OCI-LY7 (cell line): ENCODE measurements around the gene ATP1B3. TPM values are rescaled to one million over a fixed set of nuclear protein-coding genes. Genes with fewer than 3 reads are reported as not detected.
A peak's percentile ranks its signal among the peaks of the same experiment; 100 is the strongest.

ENCODE experiments used
- BruUV-seq: library from RNA; stranded (reverse); fragments of 400-500 nt; replicated peaks from 2 replicates; lab custom pipeline; 2021; lab: Mats Ljungman, UMichigan
- CTCF ChIA-PET: fragments of 300-600 bp; sonication (Branson Sonifier 250); formaldehyde crosslinking; loops from one replicate; lab custom pipeline; 2022; ENCODE audit warnings: antibody characterized with exemption; ENCODE audit not compliant: unreplicated experiment; lab: Charles Lee
- POLR2A ChIA-PET: fragments of 300-600 bp; sonication (Branson Sonifier 250); formaldehyde crosslinking; loops from one replicate; lab custom pipeline; 2022; ENCODE audit warnings: antibody characterized with exemption; lab: Charles Lee
- DNase-seq: peaks from one replicate; pipeline ENCODE4 v3.0.0-alpha.2; 2015; ENCODE audit warnings: low spot score
- H2AFZ ChIP-seq: fragments of 200-600 bp; sonication (generic), shearing (Covaris generic); 2 replicates; pipeline ENCODE4 v1.6.1; 2014; ENCODE audit warnings: mild to moderate bottlenecking, antibody characterized with exemption, low read length, moderate library complexity
- H3K27ac ChIP-seq: fragments of 200-600 bp; sonication (generic); 2 replicates; pipeline ENCODE4 v1.5.1; 2014; ENCODE audit warnings: mixed run types, low read depth, mild to moderate bottlenecking, moderate library complexity, low read length, inconsistent platforms; ENCODE audit not compliant: poor library complexity, severe bottlenecking
- H3K36me3 ChIP-seq: fragments of 200-600 bp; sonication (generic); 2 replicates; pipeline ENCODE4 v1.6.1; 2014; ENCODE audit warnings: mild to moderate bottlenecking, antibody characterized with exemption, low read length, moderate library complexity, mixed read lengths; ENCODE audit not compliant: insufficient read depth
- H3K4me1 ChIP-seq: fragments of 200-600 bp; sonication (generic); 2 replicates; pipeline ENCODE4 v1.5.1; 2014; ENCODE audit warnings: mild to moderate bottlenecking, low read length; ENCODE audit not compliant: insufficient read depth, poor library complexity, severe bottlenecking
- H3K4me2 ChIP-seq: fragments of 200-600 bp; sonication (generic); 2 replicates; pipeline ENCODE4 v1.6.1; 2014; ENCODE audit warnings: mild to moderate bottlenecking, low read length
- H3K4me3 ChIP-seq: fragments of 200-600 bp; sonication (generic); 2 replicates; pipeline ENCODE4 v1.5.1; 2014; ENCODE audit warnings: mild to moderate bottlenecking, low read depth, low read length; ENCODE audit not compliant: poor library complexity, severe bottlenecking
- H3K79me2 ChIP-seq: fragments of 200-600 bp; sonication (generic); 2 replicates; pipeline ENCODE4 v1.6.1; 2016; ENCODE audit warnings: low read depth, mild to moderate bottlenecking, low read length, moderate library complexity, mixed read lengths; ENCODE audit not compliant: insufficient read depth
- H3K9me2 ChIP-seq: fragments of 200-600 bp; sonication (generic); 2 replicates; pipeline ENCODE4 v1.6.1; 2016; ENCODE audit warnings: mild to moderate bottlenecking, low read length, mixed read lengths; ENCODE audit not compliant: insufficient read depth
- H3K9me3 ChIP-seq: fragments of 200-600 bp; sonication (generic); 2 replicates; pipeline ENCODE4 v1.6.1; 2014; ENCODE audit warnings: mild to moderate bottlenecking, mixed run types, low read length, mixed read lengths
- H4K20me1 ChIP-seq: fragments of 200-600 bp; sonication (generic); 2 replicates; pipeline ENCODE4 v1.6.1; 2014; ENCODE audit warnings: mild to moderate bottlenecking, antibody characterized with exemption, low read length, moderate library complexity, mixed read lengths; ENCODE audit not compliant: insufficient read depth
- EZH2phosphoT487 ChIP-seq: fragments of 200-600 bp; sonication (generic); IDR thresholded peaks from 2 replicates; pipeline ENCODE4 v1.6.1; 2018; ENCODE audit warnings: low read depth, borderline replicate concordance, mild to moderate bottlenecking, mixed run types, antibody characterized with exemption, low read length, moderate library complexity, mixed read lengths
- intact Hi-C: fragments of 100-400 bp; cut with micrococcal nuclease; formaldehyde crosslinking; loops from one replicate; pipeline ENCODE4 v1.10.0; 2022; ENCODE audit not compliant: unreplicated experiment
- total RNA-seq, 2 experiments: library from RNA; depleted of rRNA in 1 of 2; stranded (reverse); fragments of >200 nt in 1 of 2; shearing (Covaris generic) in 1 of 2; gene quantifications; 2 replicates each; pipeline ENCODE4 v1.2.3, GENCODE V29; 2014 to 2022
- TF ChIP-seq, protein P1 (sequence below): fragments of 200-600 bp; sonication (generic); conservative IDR thresholded peaks from 2 replicates; pipeline ENCODE4 v1.5.1; 2014; ENCODE audit warnings: mild to moderate bottlenecking, antibody characterized with exemption, low read length, moderate library complexity, mixed read lengths

Gene ATP1B3
- total RNA-seq, 2 experiments from 2014 or later = 53.8 to 133 TPM

DNA sequence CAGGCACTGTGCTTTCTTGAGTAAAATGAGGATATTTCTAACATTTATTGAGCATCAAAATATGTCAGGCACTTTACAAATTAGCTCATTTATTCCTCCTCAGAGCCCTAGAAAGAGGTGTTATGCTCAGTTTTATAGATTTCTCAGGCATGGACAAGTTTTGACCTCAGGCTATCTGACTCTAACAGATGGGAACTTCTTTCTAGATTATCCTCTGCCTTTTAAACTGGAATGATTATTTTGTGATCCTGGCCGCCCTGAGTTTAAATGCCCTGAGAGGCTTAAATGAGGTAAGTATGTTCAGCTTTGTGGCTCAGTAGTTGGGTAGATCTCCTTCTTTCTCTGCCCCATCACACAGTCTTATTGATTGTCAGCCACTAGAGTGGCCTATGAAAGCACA is 32.3 kb upstream of the ATP1B3 start:
- no peak overlapping the region for H3K4me2 ChIP-seq
- CTCF ChIA-PET = no interaction called here
- BruUV-seq = no TSS peak

DNA sequence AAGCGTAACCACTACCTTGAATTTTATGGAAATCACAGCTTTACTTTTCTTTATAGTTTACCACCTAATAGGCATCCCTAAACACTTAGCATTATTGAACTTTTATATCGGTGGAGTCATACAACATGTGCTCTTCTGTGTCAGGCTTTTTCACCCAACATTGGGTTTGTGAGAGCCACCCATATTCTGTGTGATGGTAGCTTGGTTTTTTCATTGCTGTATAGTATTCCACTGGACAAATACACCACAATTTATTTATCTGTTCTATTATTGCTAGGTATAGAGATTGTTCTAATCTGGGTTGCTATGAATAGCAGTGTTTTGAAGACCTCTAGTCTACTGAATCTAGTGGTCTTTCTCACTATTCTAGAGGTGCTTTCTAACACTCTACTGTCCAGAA is 31.6 kb upstream of the ATP1B3 start:
- Histone ChIP-seq H3K79me2 (no peaks in the 10 kb centered on the region), H3K27ac (no peak overlapping the region), H3K4me3 (no peak overlapping the region), H4K20me1 (no peaks in the 10 kb centered on the region), H2AFZ (no peak overlapping the region), H3K9me3 (no peaks in the 10 kb centered on the region), H3K36me3 (no peaks in the 10 kb centered on the region), H3K4me2 (no peak overlapping the region), H3K4me1 (no peaks in the 10 kb centered on the region), H3K9me2 (no peaks in the 10 kb centered on the region)
- DNase-seq = no peak
- no TSS peak for BruUV-seq
- intact Hi-C loops = no loop called here
- no peak for TF ChIP-seq EZH2phosphoT487
- TF ChIP-seq, protein P1, sequence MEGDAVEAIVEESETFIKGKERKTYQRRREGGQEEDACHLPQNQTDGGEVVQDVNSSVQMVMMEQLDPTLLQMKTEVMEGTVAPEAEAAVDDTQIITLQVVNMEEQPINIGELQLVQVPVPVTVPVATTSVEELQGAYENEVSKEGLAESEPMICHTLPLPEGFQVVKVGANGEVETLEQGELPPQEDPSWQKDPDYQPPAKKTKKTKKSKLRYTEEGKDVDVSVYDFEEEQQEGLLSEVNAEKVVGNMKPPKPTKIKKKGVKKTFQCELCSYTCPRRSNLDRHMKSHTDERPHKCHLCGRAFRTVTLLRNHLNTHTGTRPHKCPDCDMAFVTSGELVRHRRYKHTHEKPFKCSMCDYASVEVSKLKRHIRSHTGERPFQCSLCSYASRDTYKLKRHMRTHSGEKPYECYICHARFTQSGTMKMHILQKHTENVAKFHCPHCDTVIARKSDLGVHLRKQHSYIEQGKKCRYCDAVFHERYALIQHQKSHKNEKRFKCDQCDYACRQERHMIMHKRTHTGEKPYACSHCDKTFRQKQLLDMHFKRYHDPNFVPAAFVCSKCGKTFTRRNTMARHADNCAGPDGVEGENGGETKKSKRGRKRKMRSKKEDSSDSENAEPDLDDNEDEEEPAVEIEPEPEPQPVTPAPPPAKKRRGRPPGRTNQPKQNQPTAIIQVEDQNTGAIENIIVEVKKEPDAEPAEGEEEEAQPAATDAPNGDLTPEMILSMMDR = no peak
- POLR2A ChIA-PET = interaction anchor here (0.6 to 1.4 kb wide), 3 partner anchors 13 to 1070 kb away, joined by 3 to 6 read pairs (median 4); no protein-coding TSS in a partner anchor
- CTCF ChIA-PET = no interaction called here

More for the DNA sequence above, 32.3 kb upstream of the ATP1B3 start:
- intact Hi-C loops = no loop called here
- H2AFZ ChIP-seq = no peak overlapping the region
- H3K4me1 ChIP-seq = no peaks in the 10 kb centered on the region
- H4K20me1 ChIP-seq = no peaks in the 10 kb centered on the region
- H3K4me3 ChIP-seq = no peak overlapping the region
- no peak for TF ChIP-seq EZH2phosphoT487
- TF ChIP-seq, protein P1 = no peak
- no peaks in the 10 kb centered on the region for H3K36me3 ChIP-seq
- H3K9me2 ChIP-seq = no peaks in the 10 kb centered on the region
- H3K79me2 ChIP-seq = no peaks in the 10 kb centered on the region
- no peaks in the 10 kb centered on the region for H3K9me3 ChIP-seq
- POLR2A ChIA-PET = interaction anchor here (0.6 to 1.4 kb wide), 5 partner anchors 11 to 1070 kb away, joined by 3 to 6 read pairs (median 3); no protein-coding TSS in a partner anchor
- no peak overlapping the region for H3K27ac ChIP-seq
- no peak for DNase-seq

DNA sequence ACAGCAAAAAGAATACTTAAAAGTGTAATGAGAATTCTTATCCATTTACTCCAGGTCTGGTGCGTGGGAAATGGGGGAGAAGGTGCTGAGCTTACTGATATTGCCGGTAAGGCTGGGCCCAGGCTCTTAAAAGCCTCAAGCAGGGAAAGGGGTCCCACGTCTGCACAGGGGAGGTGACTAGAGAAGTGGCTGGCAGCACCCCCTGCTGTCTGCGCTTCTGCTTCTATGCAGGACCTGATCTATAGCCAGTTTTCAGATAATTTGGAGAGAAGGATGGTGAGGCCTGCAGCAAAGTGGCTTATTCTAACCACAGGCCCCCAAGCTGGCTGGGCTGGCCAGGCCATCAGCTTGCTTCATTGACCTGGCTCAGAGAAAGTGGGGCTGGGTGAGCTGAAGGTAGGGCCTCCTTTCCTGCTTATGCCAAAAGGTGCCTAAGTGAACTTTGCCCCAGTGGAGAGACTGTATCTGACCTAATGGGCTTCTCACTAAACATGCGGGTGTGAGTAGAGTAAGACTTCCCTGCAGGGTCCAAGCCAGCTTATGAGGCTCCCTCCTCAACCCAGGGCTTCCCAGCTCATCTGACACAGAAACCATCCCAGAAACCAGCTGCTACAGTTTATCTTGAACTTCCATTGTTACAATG is 30.9 kb upstream of the ATP1B3 start:
- H2AFZ ChIP-seq = no peak overlapping the region
- H3K4me1 ChIP-seq = no peaks in the 10 kb centered on the region
- intact Hi-C loops = no loop called here
- DNase-seq = peak; percentile 4
- no peaks in the 10 kb centered on the region for H3K9me3 ChIP-seq
- no peak overlapping the region for H3K4me3 ChIP-seq
- no peaks in the 10 kb centered on the region for H3K36me3 ChIP-seq
- no peaks in the 10 kb centered on the region for H4K20me1 ChIP-seq
- POLR2A ChIA-PET = interaction anchor here (0.6 kb wide), 1 partner anchor 404 kb away, joined by 3 read pairs; no protein-coding TSS in a partner anchor
- TF ChIP-seq EZH2phosphoT487 = no peak
- TF ChIP-seq, protein P1 = 0 out of 2 replicates have a peak, but pooled peaks have one; percentile 13
- no peaks in the 10 kb centered on the region for H3K79me2 ChIP-seq
- H3K27ac ChIP-seq = no peak overlapping the region
- no TSS peak for BruUV-seq
- CTCF ChIA-PET = no interaction called here
- H3K9me2 ChIP-seq = no peaks in the 10 kb centered on the region
- no peak overlapping the region for H3K4me2 ChIP-seq
